HepG2 (cell line): ENCODE results near the gene PPP6R2.

Experiments
- CBX5 ChIP-seq: sonication (generic); formaldehyde crosslinking; IDR thresholded peaks from 2 replicates; pipeline ENCODE4 v1.4.0; 2020; ENCODE audit warnings: missing genetic modification reagents, borderline replicate concordance
- REL ChIP-seq: sonication (generic); formaldehyde crosslinking; conservative IDR thresholded peaks from 2 replicates; pipeline ENCODE4 v1.8.0; 2022; ENCODE audit warnings: mild to moderate bottlenecking, missing genetic modification reagents, moderate library complexity
- ZNF770 ChIP-seq: sonication (generic); formaldehyde crosslinking; IDR thresholded peaks from 2 replicates; pipeline ENCODE4 v1.5.0; 2020; ENCODE audit warnings: mild to moderate bottlenecking, missing genetic modification reagents

GRCh38 chr22:50473088-50473487 is 130.0 kb downstream of the PPP6R2 start:
- TF ChIP-seq REL (CRISPR knock-in tag) (no peak), CBX5 (CRISPR knock-in tag) (no peak), ZNF770 (no peak)
